HG02610 (cell line): Measurements from ENCODE around the gene SLAIN2.

Experiments
- ATAC-seq: cut with Tn5 transposase; IDR thresholded peaks from one replicate; pipeline ENCODE4 v1.9.1; 2021; ENCODE audit warnings: mild to moderate bottlenecking, moderate library complexity; ENCODE audit not compliant: unreplicated experiment

Gene SLAIN2

GRCh38 chr4:48334236-48334635 lies 7.1 kb upstream of the SLAIN2 start:
- ATAC-seq, result no peak

GRCh38 chr4:48334900-48335384 lies 6.4 kb upstream of the SLAIN2 start:
- no peak for ATAC-seq

- ATAC-seq, result no peak
Measured at GRCh38 chr4:48336146-48336870, 5.0 kb upstream of the SLAIN2 start.

GRCh38 chr4:48337731-48338130 lies 3.6 kb upstream of the SLAIN2 start:
- no peak for ATAC-seq

GRCh38 chr4:48339642-48340041 lies 1.7 kb upstream of the SLAIN2 start:
- no peak for ATAC-seq

GRCh38 chr4:48340276-48340964 lies 909 bp upstream of the SLAIN2 start:
- ATAC-seq, result peak; percentile 1

GRCh38 chr4:48341776-48342605 lies 662 bp downstream of the SLAIN2 start:
- ATAC-seq, result peak; percentile 13

GRCh38 chr4:48342606-48342880 lies 1.2 kb downstream of the SLAIN2 start:
- ATAC-seq, result no peak

GRCh38 chr4:48343035-48343434 lies 1.7 kb downstream of the SLAIN2 start:
- no peak for ATAC-seq

- ATAC-seq, result no peak
Measured at GRCh38 chr4:48343551-48343950, 2.2 kb downstream of the SLAIN2 start.

- no peak for ATAC-seq
Measured at GRCh38 chr4:48345542-48345941, 4.2 kb downstream of the SLAIN2 start.

- ATAC-seq, result no peak
Measured at GRCh38 chr4:48346594-48346993, 5.3 kb downstream of the SLAIN2 start.

- ATAC-seq, result no peak
Measured at GRCh38 chr4:48347282-48347921, 6.1 kb downstream of the SLAIN2 start.

GRCh38 chr4:48350871-48351270 lies 9.5 kb downstream of the SLAIN2 start:
- ATAC-seq, result no peak

GRCh38 chr4:48352793-48353192 lies 11.5 kb downstream of the SLAIN2 start:
- ATAC-seq, result no peak

GRCh38 chr4:48356355-48356754 lies 15.0 kb downstream of the SLAIN2 start:
- no peak for ATAC-seq

- no peak for ATAC-seq
Measured at GRCh38 chr4:48360285-48361011, 19.1 kb downstream of the SLAIN2 start.

- ATAC-seq, result no peak
Measured at GRCh38 chr4:48361012-48361400, 19.7 kb downstream of the SLAIN2 start.

GRCh38 chr4:48366611-48367010 lies 25.3 kb downstream of the SLAIN2 start:
- no peak for ATAC-seq

GRCh38 chr4:48367016-48367415 lies 25.7 kb downstream of the SLAIN2 start:
- ATAC-seq, result no peak

GRCh38 chr4:48368389-48368788 lies 27.1 kb downstream of the SLAIN2 start:
- ATAC-seq, result no peak
